SK-N-SH treated with all-trans-retinoic acid at 6 μM for 48 hours (cell line): Measurements from ENCODE around the gene PDE7B.

Experiments used
- ARNTL ChIP-seq: fragments of 450-650 bp; formaldehyde crosslinking; IDR thresholded peaks from 2 replicates; pipeline ENCODE4 v1.5.0; 2020; ENCODE audit warnings: low read depth, mild to moderate bottlenecking, moderate library complexity, borderline replicate concordance
- BACH2 ChIP-seq: fragments of 250-450 bp; sonication (Bioruptor Pico); IDR thresholded peaks from 2 replicates; pipeline ENCODE4 v1.9.0; 2021; ENCODE audit warnings: mild to moderate bottlenecking, borderline replicate concordance
- CSDC2 ChIP-seq: fragments of 250-450 bp; sonication (Bioruptor Pico); IDR thresholded peaks from 2 replicates; pipeline ENCODE4 v1.5.0; 2020; ENCODE audit warnings: mild to moderate bottlenecking, moderate library complexity
- ZC3H10 ChIP-seq: fragments of 250-450 bp; sonication (Bioruptor Pico); IDR thresholded peaks from 2 replicates; pipeline ENCODE4 v1.5.1; 2021; ENCODE audit warnings: mild to moderate bottlenecking, moderate library complexity
- ZFP30 ChIP-seq: fragments of 450-650 bp; formaldehyde crosslinking; IDR thresholded peaks from 2 replicates; pipeline ENCODE4 v1.5.0; 2022; ENCODE audit warnings: mild to moderate bottlenecking, moderate library complexity
- ZNF565 ChIP-seq: fragments of 450-650 bp; formaldehyde crosslinking; conservative IDR thresholded peaks from 2 replicates; pipeline ENCODE4 v1.5.0; 2020; ENCODE audit warnings: low read depth, mild to moderate bottlenecking, moderate library complexity
- ZNF70 ChIP-seq: fragments of 450-650 bp; formaldehyde crosslinking; IDR thresholded peaks from 2 replicates; pipeline ENCODE4 v1.5.0; 2020; ENCODE audit warnings: mild to moderate bottlenecking, moderate library complexity

GRCh38 chr6:136210398-136211165 is 359.1 kb downstream of the PDE7B start:
- TF ChIP-seq BACH2 (CRISPR knock-in tag): no peak
- no peak for TF ChIP-seq ZNF565
- TF ChIP-seq ZFP30: no peak
- TF ChIP-seq ARNTL (CRISPR knock-in tag): no peak
- TF ChIP-seq ZC3H10 (CRISPR knock-in tag): no peak
- TF ChIP-seq CSDC2 (CRISPR knock-in tag): no peak
- TF ChIP-seq ZNF70 (CRISPR knock-in tag): no peak
